Smooth muscle cell (in vitro differentiated cells): ENCODE data around the gene GDE1. TPM values are rescaled to one million over a fixed set of nuclear protein-coding genes. Genes with fewer than 3 reads are reported as not detected.

Source experiments
- DNase-seq: peaks from one replicate; lab custom pipeline; 2025; ENCODE audit not compliant: unreplicated experiment; lab: John Stamatoyannopoulos, UW
- H2AFZ ChIP-seq: fragments of 200-600 bp; sonication (generic); 2 replicates; pipeline ENCODE4 v1.6.0; 2016; ENCODE audit warnings: antibody characterized with exemption, low read depth, mild to moderate bottlenecking
- H3F3A ChIP-seq: fragments of 200-600 bp; sonication (generic); 2 replicates; pipeline ENCODE4 v1.6.0; 2017; ENCODE audit warnings: antibody characterized with exemption, low read depth
- H3K27ac ChIP-seq: fragments of 200-600 bp; sonication (generic); 2 replicates; pipeline ENCODE4 v1.5.1; 2016; ENCODE audit warnings: low read depth, mild to moderate bottlenecking
- H3K27me3 ChIP-seq: fragments of 200-600 bp; sonication (generic); 2 replicates; pipeline ENCODE4 v1.6.1; 2016; ENCODE audit warnings: low read depth, mild to moderate bottlenecking
- H3K36me3 ChIP-seq: fragments of 200-600 bp; sonication (generic); 2 replicates; pipeline ENCODE4 v1.5.1; 2016; ENCODE audit warnings: low read depth
- H3K4me1 ChIP-seq: fragments of 200-600 bp; sonication (generic); 2 replicates; pipeline ENCODE4 v1.5.1; 2016; ENCODE audit warnings: low read depth
- H3K4me2 ChIP-seq: fragments of 200-600 bp; sonication (generic); 2 replicates; pipeline ENCODE4 v1.6.0; 2016; ENCODE audit warnings: mild to moderate bottlenecking
- H3K4me3 ChIP-seq: fragments of 200-600 bp; sonication (generic); 2 replicates; pipeline ENCODE4 v1.5.1; 2016; ENCODE audit warnings: mild to moderate bottlenecking
- H3K79me2 ChIP-seq: fragments of 200-600 bp; sonication (generic); 2 replicates; pipeline ENCODE4 v1.6.0; 2016; ENCODE audit warnings: low read depth, mild to moderate bottlenecking
- H3K9ac ChIP-seq: fragments of 200-600 bp; sonication (generic); 2 replicates; pipeline ENCODE4 v1.6.0; 2016; ENCODE audit warnings: low read depth
- H3K9me3 ChIP-seq: fragments of 200-600 bp; sonication (generic); replicated peaks from 2 replicates; pipeline ENCODE4 v1.5.1; 2016; ENCODE audit warnings: low read depth
- H4K20me1 ChIP-seq: fragments of 200-600 bp; sonication (generic); 2 replicates; pipeline ENCODE4 v1.6.0; 2016; ENCODE audit warnings: low read depth
- CTCF ChIP-seq: fragments of 200-600 bp; sonication (generic); IDR thresholded peaks from 2 replicates; pipeline ENCODE4 v1.5.1; 2017; ENCODE audit warnings: borderline replicate concordance, mild to moderate bottlenecking, antibody characterized with exemption; ENCODE audit not compliant: insufficient read depth, poor library complexity, severe bottlenecking
- WGBS: methylation state at CpG from one replicate; pipeline ENCODE4 v1.1.7; 2016; ENCODE audit warnings: low lambda C conversion rate; 5-methylcytosine and 5-hydroxymethylcytosine counted together
- polyA plus RNA-seq: library from polyadenylated mRNA; unstranded; fragments of >200 nt; fragmentation: Nextera tagmentation; extraction: Ambion mirVana; gene quantifications from 2 replicates; pipeline ENCODE4 v1.2.1, GENCODE V29; 2016
- total RNA-seq: library from RNA; depleted of rRNA; stranded (reverse); fragments of >200 nt; gene quantifications from 2 replicates; pipeline ENCODE4 v1.2.3, GENCODE V29; 2014

The GDE1 gene
- total and polyA plus RNA-seq, 2 experiments from 2014 or later = 43.8 to 46.0 TPM

GRCh38 chr16:19474617-19475016 lies 47.3 kb downstream of the GDE1 start:
- no peaks in the 10 kb centered on the region for H3K79me2 ChIP-seq
- no peak overlapping the region for H2AFZ ChIP-seq
- WGBS = 81% methylated on average over 5 of the region's 5 CpGs
- no peaks in the 10 kb centered on the region for H3K9me3 ChIP-seq
- no peak overlapping the region for H3K27ac ChIP-seq
- no peaks in the 10 kb centered on the region for H3K4me1 ChIP-seq
- no peak overlapping the region for H3K4me3 ChIP-seq
- H3K27me3 ChIP-seq = no peaks in the 10 kb centered on the region
- H3K4me2 ChIP-seq = no peak overlapping the region
- H3F3A ChIP-seq = no peaks in the 10 kb centered on the region
- no peaks in the 10 kb centered on the region for H4K20me1 ChIP-seq
- H3K36me3 ChIP-seq = no peaks in the 10 kb centered on the region
- no peak for DNase-seq
- H3K9ac ChIP-seq = no peak overlapping the region
- TF ChIP-seq CTCF = no peak

- WGBS = 81% methylated on average over 6 of the region's 6 CpGs
- Histone ChIP-seq H3K4me2 (no peak overlapping the region), H2AFZ (no peak overlapping the region), H3K9ac (no peak overlapping the region), H3F3A (no peaks in the 10 kb centered on the region), H3K79me2 (no peaks in the 10 kb centered on the region), H3K9me3 (no peaks in the 10 kb centered on the region), H3K4me1 (no peaks in the 10 kb centered on the region), H3K36me3 (no peaks in the 10 kb centered on the region), H3K27me3 (no peaks in the 10 kb centered on the region), H3K27ac (no peak overlapping the region), H3K4me3 (no peak overlapping the region), H4K20me1 (no peaks in the 10 kb centered on the region)
- no peak for TF ChIP-seq CTCF
- DNase-seq = no peak
These were observed 49.4 kb downstream of the GDE1 start for GRCh38 chr16:19472482-19472881.

DNA sequence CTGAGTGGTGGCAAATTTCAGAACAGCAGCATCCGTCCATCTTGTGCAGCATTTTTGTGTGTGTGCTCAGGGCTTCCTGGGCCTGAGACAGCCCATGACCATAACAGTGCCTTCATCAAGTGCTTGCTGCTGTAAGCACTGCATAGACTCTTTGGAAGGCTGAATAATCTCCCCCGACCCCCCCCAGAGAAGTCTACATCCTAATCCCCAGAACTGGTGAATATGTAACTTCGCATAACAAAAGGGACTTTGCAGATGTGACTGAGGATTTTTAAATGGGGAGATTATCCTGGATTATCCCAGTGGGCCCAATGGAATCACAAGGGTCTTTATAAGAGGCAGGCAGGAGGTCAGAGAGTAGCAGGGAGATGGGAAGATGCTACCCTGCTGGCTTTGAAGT lies 53.6 kb downstream of the GDE1 start:
- H2AFZ ChIP-seq = no peak overlapping the region
- no peak overlapping the region for H3K4me3 ChIP-seq
- WGBS = 91% methylated on average over 3 of the region's 3 CpGs
- no peaks in the 10 kb centered on the region for H3K36me3 ChIP-seq
- no peaks in the 10 kb centered on the region for H3K9me3 ChIP-seq
- H3K9ac ChIP-seq = no peak overlapping the region
- H3K27ac ChIP-seq = no peak overlapping the region
- H3K4me1 ChIP-seq = no peaks in the 10 kb centered on the region
- no peaks in the 10 kb centered on the region for H3F3A ChIP-seq
- no peak for TF ChIP-seq CTCF
- no peaks in the 10 kb centered on the region for H4K20me1 ChIP-seq
- DNase-seq = no peak
- no peaks in the 10 kb centered on the region for H3K27me3 ChIP-seq
- no peak overlapping the region for H3K4me2 ChIP-seq
- no peaks in the 10 kb centered on the region for H3K79me2 ChIP-seq

DNA sequence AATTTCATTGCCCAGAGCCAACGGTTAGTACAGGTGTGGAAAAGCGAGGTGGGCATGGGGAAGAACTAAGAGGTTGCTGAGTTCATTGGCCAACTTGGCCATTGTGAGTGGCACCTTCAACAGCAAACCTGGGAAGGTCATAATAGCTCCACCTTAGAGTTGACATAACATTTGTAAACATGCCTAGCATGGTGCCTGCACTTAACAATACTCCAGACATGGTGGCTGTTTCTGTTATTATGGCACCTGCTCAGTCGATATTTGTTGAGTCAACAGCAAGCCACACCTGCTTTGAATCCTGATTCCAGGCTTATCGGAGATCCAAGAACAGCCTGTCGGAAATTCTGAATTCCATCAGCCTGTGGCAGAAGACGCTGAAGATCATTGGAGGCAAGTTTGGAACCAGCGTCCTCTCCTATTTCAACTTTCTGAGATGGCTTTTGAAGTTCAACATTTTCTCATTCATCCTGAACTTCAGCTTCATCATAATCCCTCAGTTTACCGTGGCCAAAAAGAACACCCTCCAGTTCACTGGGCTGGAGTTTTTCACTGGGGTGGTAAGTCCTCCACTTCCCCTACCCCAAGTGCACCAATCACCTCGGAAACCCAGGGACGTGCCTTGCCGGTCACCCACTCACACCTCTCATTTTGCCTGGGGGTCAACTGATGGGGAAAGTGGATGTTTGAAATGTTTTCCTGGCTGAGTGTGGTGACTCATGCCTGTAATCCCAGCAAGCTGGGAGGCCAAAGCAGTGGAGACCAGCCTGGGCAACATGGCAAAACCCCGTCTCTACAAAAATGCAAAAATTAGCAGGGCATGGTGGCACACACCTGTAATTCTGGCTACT lies 58.2 kb downstream of the GDE1 start:
- Histone ChIP-seq H3K27ac (no peak overlapping the region), H4K20me1 (no peaks in the 10 kb centered on the region), H3K27me3 (no peaks in the 10 kb centered on the region), H3K9me3 (no peaks in the 10 kb centered on the region), H3K9ac (no peak overlapping the region), H3K4me3 (no peak overlapping the region), H3F3A (no peaks in the 10 kb centered on the region), H3K36me3 (no peaks in the 10 kb centered on the region), H3K79me2 (no peaks in the 10 kb centered on the region), H3K4me1 (no peaks in the 10 kb centered on the region), H2AFZ (no peak overlapping the region), H3K4me2 (no peak overlapping the region)
- no peak for TF ChIP-seq CTCF
- 73% methylated on average over 12 of the region's 12 CpGs for WGBS
- no peak for DNase-seq
